Right ventricle myocardium inferior (tissue), 1 donor: ENCODE measurements around the gene CRTAC1. TPM values are rescaled to one million over a fixed set of nuclear protein-coding genes. Genes with fewer than 3 reads are reported as not detected.

Experiments used
- ATAC-seq: fragments of 200-7000 bp; cut with Tn5 transposase; one replicate; pipeline ENCODE4 v1.9.1; 2020; ENCODE audit warnings: mild to moderate bottlenecking, moderate library complexity
- DNase-seq: peaks from one replicate; pipeline ENCODE4 v3.0.0; 2021; ENCODE audit errors: missing footprints
- intact Hi-C: fragments of 100-400 bp; cut with DNase I; formaldehyde crosslinking; loops from one replicate; pipeline ENCODE4 v1.11.0; 2022
- total RNA-seq: library from RNA; stranded (reverse); fragmentation: NEBNext Ultra II Directional; extraction: Animal tissue kit (Norgen Biotek cat#: 25700); gene quantifications from one replicate; pipeline ENCODE4 v1.2.1, GENCODE V29; 2021
- donor health status: DM: no; HTN: yes; CAD: no; lungs with severe emphysema.

Gene CRTAC1
- total RNA-seq, 1 donor from 2014 or later: 1.5 TPM

- ATAC-seq (no peak), DNase-seq (no peak)
- intact Hi-C loops: no loop called here
Measured at GRCh38 chr10:97913193-97913592, 117.2 kb downstream of the CRTAC1 start.

DNA sequence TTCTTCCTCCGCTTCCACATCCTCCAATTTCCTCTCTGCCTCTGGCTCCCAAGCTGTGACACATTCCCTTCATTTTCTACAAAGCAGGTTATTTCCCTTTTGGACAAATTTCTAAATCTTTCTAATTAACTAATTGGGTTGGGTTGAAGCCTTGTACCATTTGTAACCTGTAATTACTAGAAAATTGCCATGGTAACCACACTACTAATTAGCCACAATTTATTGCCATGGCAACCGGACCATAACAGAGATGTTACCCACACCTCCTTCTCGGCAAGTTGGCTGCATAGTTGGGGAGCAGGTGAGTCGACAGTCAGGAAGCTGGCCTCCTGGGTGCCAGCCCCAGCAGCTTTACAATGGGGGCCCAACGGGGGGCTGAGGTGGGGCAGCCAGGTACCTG is 119.2 kb downstream of the CRTAC1 start:
- DNase-seq (no peak), ATAC-seq (no peak)
- intact Hi-C loops: no loop called here

- ATAC-seq (no peak), DNase-seq (no peak)
- intact Hi-C loops: no loop called here
Measured at GRCh38 chr10:97910661-97911060, 119.8 kb downstream of the CRTAC1 start.

GRCh38 chr10:97907830-97908229 is 122.6 kb downstream of the CRTAC1 start:
- no peak for DNase-seq
- no peak for ATAC-seq
- intact Hi-C loops: no loop called here

DNA sequence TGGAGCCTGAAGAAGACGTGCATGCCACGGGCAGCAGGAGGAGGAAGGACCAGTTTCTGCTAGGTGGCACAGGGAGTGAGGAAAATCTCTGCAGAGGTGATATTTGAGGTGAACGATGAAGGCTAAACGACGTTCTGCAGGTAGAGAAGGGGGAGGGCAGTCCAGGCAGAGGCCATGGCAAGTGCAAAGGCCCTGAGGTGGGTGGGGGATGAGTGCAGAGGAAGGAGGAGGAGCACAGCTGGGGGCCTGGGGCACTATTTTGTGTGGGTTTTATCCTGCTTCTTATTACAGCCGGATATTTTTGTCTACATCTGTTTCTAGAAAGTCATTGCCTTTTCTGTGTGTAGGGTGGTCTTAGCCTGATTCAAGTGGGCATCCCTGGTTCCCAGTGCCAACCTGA is 123.2 kb downstream of the CRTAC1 start:
- DNase-seq (peak; percentile 57), ATAC-seq (no peak)
- intact Hi-C loops: no loop called here

DNA sequence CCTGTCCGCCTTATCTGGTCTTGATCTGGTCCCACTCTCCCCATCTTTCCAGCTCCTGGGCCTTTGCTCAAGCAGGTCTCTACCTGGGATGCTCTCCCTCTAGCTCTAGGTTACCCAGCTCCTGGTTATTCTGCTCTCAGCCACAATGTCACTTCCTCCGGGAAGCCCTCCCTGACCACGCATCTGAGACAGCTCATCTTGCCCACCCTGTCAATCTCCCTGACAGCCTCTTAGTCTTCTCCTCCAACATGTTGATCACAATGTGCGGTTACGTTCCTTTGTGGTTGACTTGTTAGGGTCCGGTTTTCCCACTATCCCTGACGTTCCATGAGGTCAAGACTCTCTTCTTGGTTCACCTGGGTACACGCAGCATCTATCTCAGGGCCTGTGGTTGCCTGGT is 125.1 kb downstream of the CRTAC1 start:
- intact Hi-C loops: no loop called here
- DNase-seq: no peak
- no peak for ATAC-seq

DNA sequence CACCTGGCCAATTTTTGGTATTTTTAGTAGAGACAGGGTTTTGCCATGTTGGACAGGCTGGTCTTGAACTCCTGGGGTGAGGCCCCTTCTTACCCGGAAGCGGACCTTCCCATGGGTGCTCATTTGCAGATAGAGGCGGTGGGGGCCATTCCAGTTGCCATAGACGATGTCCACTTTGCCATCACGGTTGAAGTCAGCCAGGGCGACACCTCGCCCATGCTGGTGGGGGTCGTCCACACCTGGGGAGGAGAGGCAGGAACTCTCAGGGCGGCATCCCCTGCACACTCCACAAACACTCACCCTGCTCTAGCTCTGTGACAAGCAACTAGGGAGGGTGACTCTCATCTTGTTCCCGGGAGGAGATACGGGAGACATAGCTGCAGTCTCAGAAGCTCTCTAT is 125.8 kb downstream of the CRTAC1 start:
- intact Hi-C loops: no loop called here
- ATAC-seq (no peak), DNase-seq (no peak)

DNA sequence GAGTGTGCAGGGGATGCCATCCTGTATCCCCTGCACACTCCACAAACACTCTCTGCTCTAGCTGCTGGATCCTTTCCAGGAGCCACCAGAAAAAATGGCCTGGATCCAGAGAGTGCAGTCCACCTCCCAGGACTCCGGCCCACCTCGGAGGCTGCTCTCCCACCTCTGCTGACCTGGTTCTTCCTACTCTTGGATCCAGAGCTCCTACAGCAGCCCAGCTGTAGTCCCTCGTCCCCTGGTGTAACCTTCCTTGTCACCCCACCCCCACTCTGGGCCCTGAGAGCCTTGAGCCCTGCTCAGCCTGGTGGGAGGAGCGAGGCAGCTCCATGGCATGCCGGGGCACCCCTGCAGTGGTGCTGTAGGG is 126.4 kb downstream of the CRTAC1 start:
- ATAC-seq: peak; percentile 43
- intact Hi-C loops: no loop called here

DNA sequence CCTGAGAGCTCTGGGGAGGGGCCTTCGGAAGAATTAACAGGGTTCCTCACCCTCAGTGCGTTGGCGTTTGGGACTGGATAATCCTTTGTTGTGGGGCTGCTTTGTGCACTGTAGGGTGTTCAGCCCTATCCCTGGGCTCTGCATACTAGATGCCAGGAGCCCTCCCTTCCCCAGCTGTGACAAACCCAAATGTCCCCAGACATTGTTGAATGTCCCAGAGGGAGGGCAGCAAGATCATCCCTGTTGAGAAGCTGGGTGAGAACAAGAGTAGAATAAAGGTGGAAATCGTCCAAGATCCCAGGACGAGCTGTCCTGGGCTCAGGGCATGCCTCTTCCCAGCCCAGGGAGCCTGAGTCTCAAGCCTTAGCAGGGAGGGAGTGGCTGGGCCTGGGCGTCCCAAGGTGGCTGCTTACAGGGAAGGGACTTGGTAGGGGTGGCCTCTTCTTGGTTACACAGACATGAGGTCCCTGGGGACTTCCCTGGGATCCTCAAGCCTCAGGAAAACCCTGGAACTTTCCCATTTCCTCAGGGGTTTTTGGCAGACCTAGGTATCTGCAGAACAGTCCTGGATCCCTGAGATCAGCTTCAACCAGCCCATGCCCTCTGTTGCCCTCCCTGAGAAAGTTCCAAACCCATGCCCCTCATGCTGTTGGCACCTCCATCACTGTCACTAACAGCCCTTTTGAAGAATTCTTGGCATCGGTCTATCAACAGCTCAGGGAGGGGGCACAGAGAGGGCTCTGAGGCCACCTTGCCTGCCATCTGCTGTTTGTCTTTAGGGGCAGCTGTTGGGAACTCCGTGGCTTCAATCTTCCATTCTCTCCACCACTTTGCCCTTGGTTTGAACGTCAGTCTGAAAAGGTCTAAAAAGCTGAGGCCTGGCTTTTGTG is 127.0 kb downstream of the CRTAC1 start:
- DNase-seq (no peak), ATAC-seq (peak; percentile 48)
- intact Hi-C loops: no loop called here

More for the DNA sequence above, 126.4 kb downstream of the CRTAC1 start:
- no peak for DNase-seq

- DNase-seq (peak; percentile 25), ATAC-seq (no peak)
- intact Hi-C loops: no loop called here
Measured at GRCh38 chr10:97901381-97901780, 129.0 kb downstream of the CRTAC1 start.

DNA sequence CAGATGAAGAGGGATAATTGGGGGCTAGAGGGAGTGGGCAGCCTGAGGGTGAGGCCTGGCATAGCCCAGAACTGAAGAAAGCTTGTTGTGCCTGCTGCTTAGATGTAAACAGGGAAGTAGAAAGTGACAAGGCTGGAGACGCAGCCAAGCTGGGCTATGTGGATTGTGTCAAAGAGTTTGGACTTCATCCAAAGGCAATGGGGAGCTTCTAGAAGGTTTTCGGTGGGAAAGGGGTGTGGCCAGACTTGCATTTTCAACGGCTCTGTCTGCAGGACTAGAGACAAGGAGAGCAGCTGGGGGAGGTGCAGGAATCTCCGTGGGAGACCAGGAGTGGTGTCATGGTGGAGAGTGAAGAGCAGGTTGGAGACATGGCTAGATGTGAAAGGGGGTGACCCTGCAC is 132.0 kb downstream of the CRTAC1 start:
- ATAC-seq: no peak
- DNase-seq: no peak
- intact Hi-C loops: no loop called here

DNA sequence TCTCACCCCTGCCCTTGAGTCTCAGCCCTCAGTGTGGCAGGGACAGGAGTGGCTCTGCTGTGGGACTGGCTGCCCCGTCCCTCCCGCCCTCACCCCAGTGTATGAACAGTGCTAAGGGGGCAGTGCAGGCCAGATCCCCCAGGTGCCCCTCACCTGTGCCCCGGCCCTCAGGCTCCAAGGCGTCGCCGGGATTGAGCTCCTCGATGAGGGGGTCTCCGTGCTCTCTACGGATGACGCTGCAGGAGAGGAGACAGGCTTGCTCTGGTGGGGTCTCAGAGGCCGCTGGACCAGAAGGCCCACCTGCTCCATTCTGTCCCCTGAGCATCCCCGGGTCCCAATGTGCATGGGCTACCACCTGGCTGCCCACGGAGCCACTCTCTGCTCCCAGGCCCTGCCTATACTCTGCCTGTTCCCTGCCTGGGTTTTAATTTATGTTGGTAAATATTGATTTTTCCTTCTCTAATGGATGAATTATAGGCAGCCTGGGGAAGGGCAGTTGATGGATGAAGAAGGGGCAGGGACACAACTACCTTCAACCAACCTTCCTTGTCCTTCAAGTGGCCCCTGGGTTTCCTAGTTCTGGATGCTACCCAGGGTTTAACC is 133.6 kb downstream of the CRTAC1 start:
- ATAC-seq: peak; percentile 7
- intact Hi-C loops: no loop called here
- DNase-seq: no peak

DNA sequence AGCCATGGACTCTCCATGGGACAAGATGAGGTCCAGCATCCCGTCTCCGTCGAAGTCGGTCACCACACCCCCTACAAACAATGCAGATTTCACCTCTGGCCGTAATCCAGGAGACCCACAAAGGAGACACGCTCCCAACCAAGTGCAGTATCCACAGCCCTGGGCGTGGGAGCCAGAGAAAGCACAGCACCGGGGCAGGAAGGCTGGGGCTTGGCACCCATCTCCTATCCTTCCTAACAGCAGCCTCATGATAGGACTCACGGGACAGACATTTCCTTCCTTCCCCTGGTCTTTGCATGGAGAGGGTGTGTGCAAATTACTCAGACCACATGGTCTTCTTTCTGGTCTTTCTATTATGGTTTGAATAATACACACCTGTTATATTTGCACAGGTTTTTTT is 134.5 kb downstream of the CRTAC1 start:
- ATAC-seq (no peak), DNase-seq (no peak)
- intact Hi-C loops: no loop called here

GRCh38 chr10:97895084-97895483 is 135.3 kb downstream of the CRTAC1 start:
- no peak for DNase-seq
- intact Hi-C loops: no loop called here
- ATAC-seq: no peak

- intact Hi-C loops: no loop called here
- no peak for ATAC-seq
- no peak for DNase-seq
Measured at GRCh38 chr10:97894092-97894491, 136.3 kb downstream of the CRTAC1 start.

GRCh38 chr10:97892939-97893338 is 137.5 kb downstream of the CRTAC1 start:
- ATAC-seq: no peak
- no peak for DNase-seq
- intact Hi-C loops: no loop called here

DNA sequence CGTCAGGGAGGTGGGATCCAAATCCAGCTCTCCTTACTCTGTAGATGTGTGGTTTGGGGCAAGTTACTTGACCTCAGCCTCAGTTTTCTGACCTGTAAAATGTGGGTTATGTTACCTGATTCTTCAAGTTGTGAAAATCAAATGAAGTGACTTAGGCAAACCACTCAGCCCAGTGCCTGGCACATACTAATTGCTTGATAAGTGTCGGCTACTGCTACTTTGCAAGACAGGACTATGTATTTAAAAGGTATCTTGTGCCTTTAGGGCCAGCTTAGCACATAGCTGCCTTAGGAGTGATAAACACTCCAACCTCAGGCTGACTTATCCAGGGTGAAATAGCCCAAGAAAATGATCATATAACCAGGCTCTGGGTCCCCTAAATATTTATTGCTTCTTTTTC is 137.9 kb downstream of the CRTAC1 start:
- no peak for DNase-seq
- intact Hi-C loops: no loop called here

GRCh38 chr10:97891497-97892167 is 138.8 kb downstream of the CRTAC1 start:
- intact Hi-C loops: no loop called here
- DNase-seq (no peak), ATAC-seq (no peak)

More for the DNA sequence above, 137.9 kb downstream of the CRTAC1 start:
- ATAC-seq: no peak

- DNase-seq (no peak), ATAC-seq (no peak)
- intact Hi-C loops: no loop called here
Measured at GRCh38 chr10:97889461-97890265, 140.8 kb downstream of the CRTAC1 start.
